ENCODE results near the gene NES. TPM values are rescaled to one million over a fixed set of nuclear protein-coding genes. Genes with fewer than 3 reads are reported as not detected.

NES gene, protein sequence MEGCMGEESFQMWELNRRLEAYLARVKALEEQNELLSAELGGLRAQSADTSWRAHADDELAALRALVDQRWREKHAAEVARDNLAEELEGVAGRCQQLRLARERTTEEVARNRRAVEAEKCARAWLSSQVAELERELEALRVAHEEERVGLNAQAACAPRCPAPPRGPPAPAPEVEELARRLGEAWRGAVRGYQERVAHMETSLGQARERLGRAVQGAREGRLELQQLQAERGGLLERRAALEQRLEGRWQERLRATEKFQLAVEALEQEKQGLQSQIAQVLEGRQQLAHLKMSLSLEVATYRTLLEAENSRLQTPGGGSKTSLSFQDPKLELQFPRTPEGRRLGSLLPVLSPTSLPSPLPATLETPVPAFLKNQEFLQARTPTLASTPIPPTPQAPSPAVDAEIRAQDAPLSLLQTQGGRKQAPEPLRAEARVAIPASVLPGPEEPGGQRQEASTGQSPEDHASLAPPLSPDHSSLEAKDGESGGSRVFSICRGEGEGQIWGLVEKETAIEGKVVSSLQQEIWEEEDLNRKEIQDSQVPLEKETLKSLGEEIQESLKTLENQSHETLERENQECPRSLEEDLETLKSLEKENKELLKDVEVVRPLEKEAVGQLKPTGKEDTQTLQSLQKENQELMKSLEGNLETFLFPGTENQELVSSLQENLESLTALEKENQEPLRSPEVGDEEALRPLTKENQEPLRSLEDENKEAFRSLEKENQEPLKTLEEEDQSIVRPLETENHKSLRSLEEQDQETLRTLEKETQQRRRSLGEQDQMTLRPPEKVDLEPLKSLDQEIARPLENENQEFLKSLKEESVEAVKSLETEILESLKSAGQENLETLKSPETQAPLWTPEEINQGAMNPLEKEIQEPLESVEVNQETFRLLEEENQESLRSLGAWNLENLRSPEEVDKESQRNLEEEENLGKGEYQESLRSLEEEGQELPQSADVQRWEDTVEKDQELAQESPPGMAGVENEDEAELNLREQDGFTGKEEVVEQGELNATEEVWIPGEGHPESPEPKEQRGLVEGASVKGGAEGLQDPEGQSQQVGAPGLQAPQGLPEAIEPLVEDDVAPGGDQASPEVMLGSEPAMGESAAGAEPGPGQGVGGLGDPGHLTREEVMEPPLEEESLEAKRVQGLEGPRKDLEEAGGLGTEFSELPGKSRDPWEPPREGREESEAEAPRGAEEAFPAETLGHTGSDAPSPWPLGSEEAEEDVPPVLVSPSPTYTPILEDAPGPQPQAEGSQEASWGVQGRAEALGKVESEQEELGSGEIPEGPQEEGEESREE (N-terminal part only)
- 94.7 TPM for total RNA-seq
- long read RNA-seq, full-length matches to known transcripts, result 30 of 61 reads
- long read RNA-seq, partial matches to known transcripts, result 1 of 61 reads
- long read RNA-seq, other reads (novel, unspliced or antisense), result 30 of 61 reads

DNA sequence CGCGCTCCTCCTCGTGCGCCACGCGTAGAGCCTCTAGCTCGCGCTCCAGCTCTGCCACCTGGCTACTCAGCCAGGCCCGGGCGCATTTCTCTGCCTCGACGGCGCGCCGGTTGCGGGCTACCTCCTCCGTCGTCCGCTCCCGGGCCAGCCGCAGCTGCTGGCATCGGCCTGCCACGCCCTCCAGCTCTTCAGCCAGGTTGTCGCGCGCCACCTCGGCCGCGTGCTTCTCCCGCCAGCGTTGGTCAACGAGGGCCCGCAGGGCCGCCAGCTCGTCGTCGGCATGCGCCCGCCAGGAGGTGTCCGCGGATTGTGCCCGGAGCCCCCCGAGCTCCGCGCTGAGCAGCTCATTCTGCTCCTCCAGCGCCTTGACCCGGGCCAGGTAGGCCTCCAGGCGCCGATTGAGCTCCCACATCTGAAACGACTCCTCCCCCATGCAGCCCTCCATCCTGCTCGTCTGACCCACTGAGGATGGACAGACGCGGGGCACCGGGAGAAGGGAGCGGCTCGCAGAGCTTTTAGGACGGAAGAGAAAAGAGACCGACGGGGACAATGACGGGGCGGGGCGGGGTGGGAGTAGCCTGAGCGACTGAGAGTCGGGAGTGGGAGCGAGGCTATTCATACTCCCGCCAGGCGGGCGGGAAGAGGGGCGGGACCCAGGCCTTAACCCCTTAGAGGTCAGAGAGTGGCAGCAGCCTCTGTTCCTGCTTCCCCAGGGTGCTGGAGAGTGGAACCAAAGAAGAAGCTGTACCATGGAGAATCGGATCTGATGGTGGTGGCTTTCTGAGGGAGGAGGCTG is at the start of gene NES:
TSS of gene NES (minus strand) at position 588 of the 796 bp plus-strand sequence. CDS start at position 445, 143 bp downstream.
- DNase-seq (peak; percentile 87), ATAC-seq (peak; percentile 91)
- intact Hi-C loops (cut with micrococcal nuclease), result no loop called here

DNA sequence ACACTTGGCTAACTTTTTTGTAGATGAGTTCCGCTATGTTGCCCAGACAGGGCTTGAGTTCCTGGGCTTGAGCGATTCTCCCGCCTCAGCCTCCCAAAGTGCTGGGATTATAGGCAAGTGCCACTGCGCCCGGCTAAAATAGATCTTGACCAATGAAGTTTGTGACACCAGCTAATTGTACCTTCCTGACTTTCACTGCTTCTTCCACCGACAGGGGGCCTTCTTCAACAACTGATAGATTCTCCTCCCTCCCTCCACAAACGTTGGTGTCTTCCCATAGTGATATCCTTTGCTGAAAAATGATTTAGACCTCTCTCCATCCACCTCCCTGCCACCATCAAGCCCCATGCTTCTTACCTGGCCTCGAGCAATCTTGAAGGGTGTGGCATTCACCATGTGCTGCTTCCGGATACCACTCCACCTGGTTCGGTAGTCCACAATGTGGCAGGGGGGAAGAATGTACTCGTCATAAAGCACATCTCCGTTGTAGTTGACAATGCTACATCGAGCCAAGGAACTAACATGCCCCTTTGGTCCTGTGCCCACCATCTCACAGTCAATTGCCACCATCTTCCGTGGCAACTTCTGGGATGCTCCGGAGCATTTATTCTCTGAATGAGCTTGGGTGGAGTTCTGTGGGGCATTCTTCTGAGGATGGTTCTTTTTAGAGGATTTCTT is 49.5 kb upstream of the NES start:
- ATAC-seq (no peak), DNase-seq (no peak)
- intact Hi-C loops (cut with micrococcal nuclease), result loop anchor here (5.0 kb wide), 1 partner anchor 41 kb away; the partner anchor contains the start of gene PRCC

DNA sequence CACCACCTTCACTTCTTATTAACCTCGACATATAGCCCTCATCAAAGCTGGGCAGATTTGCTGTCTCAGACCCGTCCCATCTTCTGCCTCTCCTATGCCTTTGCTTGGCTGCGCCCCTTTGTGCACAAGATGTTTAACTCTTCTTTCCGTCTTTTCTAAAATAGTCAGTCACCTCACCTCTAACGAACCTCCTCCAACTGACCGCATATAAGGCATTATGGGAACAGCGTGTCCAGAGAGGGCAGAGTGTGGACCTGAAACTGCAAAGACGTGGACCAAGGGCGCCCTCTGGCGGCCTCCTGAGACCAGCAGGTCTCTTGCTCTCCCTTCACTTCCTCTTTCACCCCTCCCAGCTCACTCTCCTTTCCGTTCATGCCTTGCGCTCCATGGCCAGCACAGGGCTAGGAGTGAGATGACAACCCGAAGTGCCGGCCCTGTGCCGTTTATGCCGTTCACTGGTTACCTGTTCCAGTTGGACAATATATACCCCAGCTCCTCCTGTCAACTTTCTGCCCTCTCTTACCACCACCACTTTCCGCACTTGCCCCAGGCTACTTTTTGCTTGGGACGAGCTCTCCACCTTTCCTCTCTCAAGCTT is 48.6 kb upstream of the NES start:
- peak; percentile 73 for ATAC-seq
- intact Hi-C loops (cut with micrococcal nuclease), result loop anchor here (1.0 to 5.0 kb wide), 2 partner anchors 36 to 42 kb away; partner anchors contain the start of gene PRCC
- DNase-seq, result peak; percentile 94

DNA sequence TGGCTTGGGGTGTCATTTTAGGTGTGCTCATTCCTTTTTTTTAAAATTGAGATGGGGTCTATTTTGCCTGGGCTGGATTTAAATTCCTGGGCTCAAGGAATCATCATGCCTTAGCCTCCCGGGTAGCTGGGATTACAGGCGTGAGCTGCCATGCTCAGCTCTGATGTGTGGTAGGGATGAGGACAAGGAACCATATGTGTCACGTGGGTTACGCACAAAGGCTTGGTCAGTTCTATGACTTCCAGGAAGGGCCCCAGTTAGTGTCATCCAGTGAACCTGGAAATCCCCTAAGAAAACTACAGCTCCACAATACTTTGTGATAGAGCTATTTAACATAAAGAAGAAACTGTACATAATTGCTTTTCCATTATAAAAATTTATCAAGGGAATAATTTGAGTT is 44.3 kb upstream of the NES start:
- DNase-seq (no peak), ATAC-seq (no peak)
- intact Hi-C loops (cut with micrococcal nuclease), result no loop called here

DNA sequence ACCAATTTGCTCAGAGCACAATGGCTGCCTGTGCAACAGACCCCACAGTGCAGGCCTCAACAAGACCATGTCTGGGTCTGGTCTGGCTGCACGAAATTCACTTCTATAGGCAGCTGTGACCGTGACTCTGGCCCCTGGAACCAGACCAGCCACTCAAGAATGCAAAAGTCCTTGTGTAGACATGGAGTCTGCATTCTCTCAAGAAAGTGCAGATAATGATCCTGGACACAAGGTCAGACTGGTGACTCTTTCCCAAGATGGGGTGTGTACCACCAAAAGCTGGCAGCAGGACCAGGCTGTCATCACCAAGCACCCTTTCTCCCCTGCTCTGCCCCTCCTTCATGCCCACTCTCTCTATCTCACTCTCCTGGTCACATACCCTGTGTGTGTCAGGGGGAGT is 43.9 kb upstream of the NES start:
- no peak for DNase-seq
- no peak for ATAC-seq
- intact Hi-C loops (cut with micrococcal nuclease), result no loop called here

DNA sequence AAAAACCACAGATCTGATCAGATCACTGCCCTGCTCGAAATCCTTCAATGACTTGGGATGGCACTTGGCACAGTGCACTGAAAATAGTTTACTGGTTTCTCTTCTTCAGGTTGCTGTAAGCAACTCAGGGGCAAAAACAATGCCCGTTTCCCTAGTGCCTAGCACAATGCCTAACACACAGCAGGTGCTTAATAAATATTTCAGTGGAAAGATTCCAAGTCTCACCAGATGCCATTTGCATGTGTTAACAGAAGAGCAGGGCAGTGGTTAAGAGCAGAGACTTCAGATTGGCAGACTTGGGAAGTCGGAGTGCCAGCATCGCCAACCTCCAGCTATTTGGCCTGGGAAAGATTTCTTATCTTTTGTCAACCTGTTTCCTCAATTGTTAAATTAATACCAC is 40.1 kb upstream of the NES start:
- DNase-seq, result no peak
- ATAC-seq, result no peak
- intact Hi-C loops (cut with micrococcal nuclease), result no loop called here

DNA sequence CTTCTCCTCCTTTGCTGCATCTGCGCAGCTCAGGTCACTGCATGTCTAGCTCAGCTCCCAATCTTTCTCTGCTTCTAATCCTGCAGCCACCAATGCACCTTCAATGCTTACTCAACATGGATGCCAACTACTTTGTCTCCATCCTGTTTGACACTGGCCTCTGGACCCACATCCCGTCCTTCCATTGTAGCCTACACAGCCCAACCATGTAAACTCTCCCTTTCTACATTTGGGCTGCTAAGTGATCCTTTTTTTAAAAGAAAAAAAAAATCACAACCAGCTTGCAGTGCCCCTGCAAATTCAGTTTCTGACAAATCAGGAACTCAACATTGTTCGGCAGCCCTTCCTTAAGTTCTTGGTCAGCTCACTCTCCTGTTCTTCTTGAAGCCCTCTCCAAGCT is 37.6 kb upstream of the NES start:
- DNase-seq (no peak), ATAC-seq (no peak)
- intact Hi-C loops (cut with micrococcal nuclease), result no loop called here

DNA sequence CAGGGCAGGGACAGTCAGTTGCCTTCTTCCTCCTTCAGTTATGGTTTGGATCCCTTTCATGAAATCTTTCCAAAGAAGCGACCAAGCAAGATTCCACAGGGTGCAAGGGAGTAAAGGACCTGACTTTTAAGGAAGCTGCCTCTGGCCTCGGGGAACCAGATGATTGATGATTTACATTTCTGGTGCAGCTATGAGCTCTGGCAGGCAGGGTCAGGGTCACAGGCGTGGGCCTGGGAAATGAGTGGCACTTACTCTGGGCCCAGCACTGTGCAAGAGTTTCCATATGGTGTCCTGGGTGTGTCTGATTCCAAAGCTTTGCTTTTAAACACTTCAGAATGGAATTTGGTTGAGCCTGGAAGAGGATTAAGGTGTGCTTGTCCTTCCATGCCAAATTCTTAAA is 35.4 kb upstream of the NES start:
- intact Hi-C loops (cut with micrococcal nuclease), result no loop called here
- ATAC-seq (no peak), DNase-seq (no peak)

DNA sequence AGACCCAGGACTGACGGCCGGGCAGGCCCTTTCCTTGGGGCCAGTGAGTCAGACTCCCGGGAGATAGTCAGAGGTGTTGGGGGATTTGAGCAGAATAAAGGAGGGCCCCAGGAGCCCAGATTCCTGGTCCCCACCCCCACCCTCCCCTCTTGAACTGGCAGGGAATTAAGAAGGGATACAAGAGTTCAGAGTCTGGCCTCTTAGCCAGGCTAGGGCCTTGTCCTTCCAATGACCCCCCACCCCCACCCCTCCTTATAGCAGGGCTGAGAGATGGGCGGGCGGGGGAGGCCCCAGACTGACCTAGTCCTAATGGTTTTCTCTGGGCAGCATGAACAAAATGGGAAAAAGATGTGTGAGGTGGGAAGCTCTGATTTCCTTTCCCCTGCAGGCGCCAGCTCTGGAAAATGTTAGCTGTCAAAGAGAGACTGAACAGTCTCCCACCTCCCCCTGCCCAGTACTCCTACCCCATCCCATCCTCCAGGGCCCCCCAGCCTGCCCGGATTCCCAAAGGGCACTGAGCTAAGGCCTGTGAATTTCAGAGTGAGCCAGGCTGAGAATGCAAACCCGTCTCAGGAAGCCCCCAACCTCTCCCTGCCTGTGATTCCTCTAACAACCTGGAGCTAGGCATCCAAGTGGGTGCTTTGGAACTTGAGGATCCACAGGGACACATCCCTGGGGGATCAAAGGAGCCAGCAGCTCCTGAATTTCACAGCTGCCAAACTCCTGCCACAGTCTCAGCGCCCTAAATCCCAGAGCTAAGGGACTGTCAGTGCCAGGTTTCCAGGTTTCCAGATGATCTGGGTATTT is 34.0 kb upstream of the NES start:
- no peak for DNase-seq
- intact Hi-C loops (cut with micrococcal nuclease), result no loop called here
- ATAC-seq, result no peak

DNA sequence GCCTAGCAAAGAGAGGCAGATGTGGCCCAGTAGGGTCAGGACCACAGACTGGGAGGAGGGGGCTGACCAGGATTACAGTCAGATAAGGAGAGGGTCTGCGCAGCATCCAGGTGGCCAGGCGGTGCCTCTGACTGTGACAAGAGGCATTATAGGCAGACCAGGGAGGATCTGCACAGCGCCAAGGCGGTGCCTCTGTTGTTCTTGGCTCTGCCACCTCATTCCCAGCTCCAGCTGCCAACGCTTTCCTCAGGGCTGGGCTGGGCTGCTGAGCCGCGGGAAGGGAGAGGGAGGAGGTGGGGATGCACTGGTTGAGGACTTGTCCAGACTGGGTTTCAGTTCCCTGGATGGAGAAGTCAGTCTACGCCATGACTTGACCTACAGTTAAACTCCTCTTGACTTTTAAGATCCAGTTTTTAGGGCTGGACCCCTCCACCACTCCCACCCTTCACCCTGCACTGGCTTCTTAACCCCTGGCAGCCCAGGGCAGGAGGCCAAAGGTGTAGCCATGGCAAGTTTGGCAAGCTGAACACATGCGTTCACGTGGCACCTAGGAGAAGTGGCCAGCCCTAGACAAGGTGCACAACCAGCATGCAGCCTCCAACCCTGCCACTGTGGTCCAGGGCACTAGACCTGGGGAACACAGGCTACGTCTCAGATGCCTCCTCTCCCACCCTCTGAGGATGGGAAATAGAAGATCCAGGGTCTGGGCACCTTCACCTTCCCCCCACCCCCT is 32.7 kb upstream of the NES start:
- DNase-seq (peak; percentile 77), ATAC-seq (peak; percentile 74)
- intact Hi-C loops (cut with micrococcal nuclease), result no loop called here

DNA sequence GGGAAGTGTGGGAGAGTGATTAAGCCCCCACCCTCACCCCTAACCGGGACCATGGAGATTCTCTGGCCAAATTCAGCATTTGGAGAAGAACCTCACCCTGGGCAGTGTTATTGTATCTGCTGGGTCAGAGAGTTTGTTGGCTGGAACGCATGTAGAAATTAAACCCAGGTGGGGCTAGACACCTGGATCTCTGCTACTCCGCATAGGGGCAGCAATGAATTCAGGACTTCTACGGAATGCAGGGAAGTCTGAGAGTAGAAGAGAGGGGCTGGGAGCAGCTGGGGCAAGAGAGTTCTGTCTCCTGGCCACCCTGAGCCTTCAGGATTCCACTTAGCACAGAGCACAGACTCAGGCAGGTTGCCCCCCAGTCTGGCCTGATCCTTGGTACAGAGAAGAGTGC is 31.8 kb upstream of the NES start:
- intact Hi-C loops (cut with micrococcal nuclease), result no loop called here
- ATAC-seq (no peak), DNase-seq (no peak)

DNA sequence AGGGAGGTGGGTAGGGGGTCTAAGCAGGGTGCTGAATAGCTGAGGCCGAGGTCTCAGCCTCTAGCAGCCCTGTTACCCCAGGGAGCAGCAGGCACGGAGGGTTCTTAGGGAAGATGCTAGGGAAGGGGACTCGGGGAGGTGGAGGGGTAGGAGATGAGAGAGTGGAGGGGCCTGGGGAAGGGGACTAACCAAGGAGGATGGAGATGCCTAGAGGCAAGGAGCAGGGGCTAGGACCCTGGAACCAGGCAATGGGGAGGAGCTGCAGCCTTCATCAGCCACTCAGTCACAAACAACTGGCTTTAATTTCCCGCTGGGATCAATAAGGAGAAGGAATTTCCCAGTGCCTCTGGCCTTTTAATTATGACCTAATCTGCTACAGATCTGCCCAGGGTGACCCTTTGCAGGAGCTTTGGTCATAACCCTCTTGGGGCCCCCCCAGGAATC is 31.0 kb upstream of the NES start:
- intact Hi-C loops (cut with micrococcal nuclease), result no loop called here
- DNase-seq (no peak), ATAC-seq (no peak)

DNA sequence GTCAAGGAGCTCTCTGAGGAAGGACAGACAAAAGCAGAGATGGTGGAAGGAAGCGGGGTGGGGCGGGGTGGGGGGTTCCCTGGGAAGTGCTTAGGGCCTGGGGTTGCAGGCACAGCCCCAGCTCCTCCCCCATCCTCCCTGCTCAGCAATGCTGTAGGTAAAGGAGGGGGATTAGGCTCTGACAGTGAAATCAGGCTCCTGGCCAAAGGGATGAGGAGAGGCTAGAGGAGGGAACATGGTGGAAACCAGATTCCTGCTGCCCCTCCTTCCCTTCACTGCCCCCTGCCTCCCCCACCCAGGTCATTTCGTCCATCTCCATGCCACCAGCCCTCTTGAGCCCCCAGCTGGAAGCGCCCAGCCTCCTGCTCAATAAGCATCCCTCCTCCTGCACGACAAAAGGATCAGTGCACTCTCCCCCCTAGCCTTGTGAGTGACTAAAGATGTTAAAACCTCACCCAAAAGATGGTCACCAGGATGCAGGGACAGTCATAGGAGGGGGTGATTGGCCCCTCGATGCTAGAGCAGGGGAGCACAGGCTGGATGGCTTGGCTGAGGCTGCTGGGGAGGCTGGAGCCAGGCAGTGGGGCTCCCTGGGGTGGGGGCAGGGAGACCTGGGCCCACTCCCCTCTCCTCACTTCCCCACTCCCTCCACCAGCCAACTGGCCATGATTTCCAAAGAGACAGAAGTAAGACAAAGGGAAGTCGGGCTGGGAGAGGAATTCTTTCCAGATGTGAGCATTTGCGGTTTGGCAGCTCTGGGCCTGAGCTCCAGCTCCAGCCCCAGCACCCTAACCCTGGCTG is 30.4 kb upstream of the NES start:
- ATAC-seq (no peak), DNase-seq (no peak)
- intact Hi-C loops (cut with micrococcal nuclease), result no loop called here

DNA sequence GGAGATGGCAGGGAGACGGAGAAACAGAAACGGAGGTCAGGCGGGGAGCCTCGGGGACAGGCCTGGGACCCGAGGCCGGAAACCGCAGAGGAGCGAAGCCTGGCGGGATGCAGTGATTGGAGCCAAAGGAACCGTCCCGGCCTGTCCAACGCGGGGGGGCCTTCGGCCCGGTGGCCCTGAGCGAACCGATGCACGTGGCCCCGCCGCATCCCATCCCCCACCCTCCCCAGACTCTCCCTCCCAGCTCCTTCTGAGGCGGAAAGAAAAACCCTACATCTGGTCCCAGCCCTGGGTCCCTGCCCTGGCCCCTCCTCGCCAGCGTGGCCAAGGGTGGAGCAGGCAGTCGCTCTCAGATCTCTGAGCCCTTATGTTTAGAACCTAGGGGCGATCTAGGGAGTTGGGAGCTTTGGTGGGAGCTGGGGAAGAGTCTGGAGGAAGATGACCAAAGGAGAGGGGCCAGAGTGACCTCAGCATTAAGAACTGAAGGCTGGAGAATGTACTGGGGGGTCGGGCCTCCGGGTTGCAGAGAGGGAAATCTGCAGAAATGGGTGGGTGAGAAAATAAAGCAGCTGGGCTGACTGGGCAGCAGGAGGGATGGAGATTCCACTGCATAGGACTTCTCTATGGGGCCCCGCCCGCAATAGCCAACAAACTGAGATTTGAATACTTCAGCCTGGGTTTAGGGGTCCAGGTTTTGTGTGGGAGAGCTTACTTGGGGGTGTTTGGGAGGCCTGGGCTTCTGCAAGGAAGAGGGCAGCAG is 29.6 kb upstream of the NES start:
- DNase-seq (peak; percentile 78), ATAC-seq (peak; percentile 78)
- intact Hi-C loops (cut with micrococcal nuclease), result no loop called here

All from left ventricle myocardium superior (tissue), 1 donor.